Melanocyte of skin (primary cell): ENCODE data around the gene PTGDR. TPM values are rescaled to one million over a fixed set of nuclear protein-coding genes. Genes with fewer than 3 reads are reported as not detected.

Experiments used
- total RNA-seq, 2 donors: library from RNA; depleted of rRNA; stranded (reverse); fragments of >200 nt; gene quantifications; 2 replicates each; pipeline ENCODE4 v1.2.3, GENCODE V29; 2012

PTGDR gene, protein sequence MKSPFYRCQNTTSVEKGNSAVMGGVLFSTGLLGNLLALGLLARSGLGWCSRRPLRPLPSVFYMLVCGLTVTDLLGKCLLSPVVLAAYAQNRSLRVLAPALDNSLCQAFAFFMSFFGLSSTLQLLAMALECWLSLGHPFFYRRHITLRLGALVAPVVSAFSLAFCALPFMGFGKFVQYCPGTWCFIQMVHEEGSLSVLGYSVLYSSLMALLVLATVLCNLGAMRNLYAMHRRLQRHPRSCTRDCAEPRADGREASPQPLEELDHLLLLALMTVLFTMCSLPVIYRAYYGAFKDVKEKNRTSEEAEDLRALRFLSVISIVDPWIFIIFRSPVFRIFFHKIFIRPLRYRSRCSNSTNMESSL
- not detected for total RNA-seq

DNA sequence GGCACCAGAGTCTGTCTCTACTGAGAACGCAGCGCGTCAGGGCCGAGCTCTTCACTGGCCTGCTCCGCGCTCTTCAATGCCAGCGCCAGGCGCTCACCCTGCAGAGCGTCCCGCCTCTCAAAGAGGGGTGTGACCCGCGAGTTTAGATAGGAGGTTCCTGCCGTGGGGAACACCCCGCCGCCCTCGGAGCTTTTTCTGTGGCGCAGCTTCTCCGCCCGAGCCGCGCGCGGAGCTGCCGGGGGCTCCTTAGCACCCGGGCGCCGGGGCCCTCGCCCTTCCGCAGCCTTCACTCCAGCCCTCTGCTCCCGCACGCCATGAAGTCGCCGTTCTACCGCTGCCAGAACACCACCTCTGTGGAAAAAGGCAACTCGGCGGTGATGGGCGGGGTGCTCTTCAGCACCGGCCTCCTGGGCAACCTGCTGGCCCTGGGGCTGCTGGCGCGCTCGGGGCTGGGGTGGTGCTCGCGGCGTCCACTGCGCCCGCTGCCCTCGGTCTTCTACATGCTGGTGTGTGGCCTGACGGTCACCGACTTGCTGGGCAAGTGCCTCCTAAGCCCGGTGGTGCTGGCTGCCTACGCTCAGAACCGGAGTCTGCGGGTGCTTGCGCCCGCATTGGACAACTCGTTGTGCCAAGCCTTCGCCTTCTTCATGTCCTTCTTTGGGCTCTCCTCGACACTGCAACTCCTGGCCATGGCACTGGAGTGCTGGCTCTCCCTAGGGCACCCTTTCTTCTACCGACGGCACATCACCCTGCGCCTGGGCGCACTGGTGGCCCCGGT, at the start of gene PTGDR:
PTGDR (plus strand) TSS at position 198 of the 778 bp plus-strand sequence; CDS start at position 315, 117 bp downstream.

DNA sequence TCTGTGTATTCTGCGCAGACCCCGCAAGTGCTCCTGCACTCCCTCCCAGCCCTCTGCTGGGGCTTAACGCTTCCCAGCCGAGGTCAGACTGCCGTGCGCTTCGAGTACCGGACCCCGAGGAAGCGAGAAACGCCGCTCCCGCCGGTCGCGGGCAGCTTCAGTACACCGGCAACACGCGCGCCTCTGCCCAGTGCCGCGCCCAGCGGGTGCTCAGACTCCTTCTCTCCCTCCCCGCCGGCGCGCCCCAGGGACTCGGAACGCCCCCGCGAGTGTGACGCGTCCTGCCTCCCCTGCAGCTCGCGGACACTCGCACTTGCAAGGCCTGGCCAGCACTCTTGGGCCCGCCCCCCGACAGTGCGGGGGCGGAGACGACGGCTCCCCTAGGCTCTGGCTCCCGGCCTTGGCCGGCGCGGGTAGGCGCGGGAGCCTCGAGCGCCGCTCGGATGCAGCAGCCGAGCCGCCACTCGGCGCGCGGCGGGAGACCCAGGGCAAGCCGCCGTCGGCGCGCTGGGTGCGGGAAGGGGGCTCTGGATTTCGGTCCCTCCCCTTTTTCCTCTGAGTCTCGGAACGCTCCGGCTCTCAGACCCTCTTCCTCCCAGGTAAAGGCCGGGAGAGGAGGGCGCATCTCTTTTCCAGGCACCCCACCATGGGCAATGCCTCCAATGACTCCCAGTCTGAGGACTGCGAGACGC, 46.6 kb downstream of the PTGDR start, which contains the start of gene PTGER2:
PTGER2 (plus strand) TSS at position 410 of the 692 bp plus-strand sequence; CDS start at position 647, 237 bp downstream.

Other genes with a start within 250 kb of the PTGDR start
- 1 to 10 TPM; 1.0 to 1.3 TPM for gene NID2, start 198.6 kb upstream of the PTGDR start, total RNA-seq
- under 1 TPM; under 0.01 to 0.34 TPM for gene PTGER2, start 46.6 kb downstream of the PTGDR start, total RNA-seq